K562 (cell line): ENCODE results near the gene AFAP1. TPM values are rescaled to one million over a fixed set of nuclear protein-coding genes. Genes with fewer than 3 reads are reported as not detected.

Source experiments
- ATAC-seq: fragments of 200-7000 bp; cut with Tn5 transposase; 3 replicates; pipeline ENCODE4 v1.9.1; 2020; ENCODE audit warnings: moderate library complexity
- BruUV-seq: library from RNA; stranded (reverse); fragments of 400-500 nt; replicated peaks from 2 replicates; lab custom pipeline; 2021; lab: Mats Ljungman, UMichigan
- CTCF ChIA-PET: fragments of 300-600 bp; formaldehyde crosslinking; extraction: SDS; loops from one replicate; lab custom pipeline; 2021; ENCODE audit warnings: low intra/inter-chr PET ratio; lab: Yijun Ruan, JAX
- POLR2A ChIA-PET: fragments of 300-600, 350-650 bp; sonication (Branson Sonifier 250); formaldehyde crosslinking; extraction: SDS; loops from one replicate; lab custom pipeline; 2021; ENCODE audit warnings: antibody characterized with exemption, inconsistent platforms; lab: Yijun Ruan, JAX
- DNase-seq, 4 experiments: peaks; one replicate each; pipeline versions ENCODE4 v3.0.0 to v3.0.0-alpha.2; 2011 to 2018; ENCODE audit warnings: low spot score in 3 of 4, mixed read lengths in 3 of 4; ENCODE audit errors: extremely low read depth in 1 of 4
- FAIRE-seq: peaks from 2 replicates; lab custom pipeline; 2011; peaks lifted over from hg19 to GRCh38; lab: Jason Lieb, UNC
- H2AFZ ChIP-seq: 2 replicates; pipeline ENCODE4 v1.6.0; 2011; ENCODE audit warnings: low read depth, low read length, control low read depth, inconsistent platforms
- H3K27ac ChIP-seq: fragments of 200-600 bp; 3 replicates; pipeline ENCODE4 v1.8.0; 2011; ENCODE audit warnings: low read depth, mild to moderate bottlenecking, control low read depth, inconsistent platforms, low read length, moderate library complexity, mixed read lengths; ENCODE audit errors: extremely low read depth
- H3K27me3 ChIP-seq, 2 experiments: fragments of 300-600 bp in 1 of 2; 2 replicates in 1 of 2; 3 replicates in 1 of 2; pipeline versions ENCODE4 v1.6.0 to v1.8.0; 2011; ENCODE audit warnings: inconsistent platforms in 2 of 2, low read length in 2 of 2, mild to moderate bottlenecking in 1 of 2, mixed read lengths in 1 of 2, moderate library complexity in 1 of 2; ENCODE audit not compliant: control insufficient read depth in 2 of 2, insufficient read depth in 2 of 2
- H3K36me3 ChIP-seq: fragments of 300-600 bp; 3 replicates; pipeline ENCODE4 v1.8.0; 2011; ENCODE audit warnings: mild to moderate bottlenecking, low read length, inconsistent platforms; ENCODE audit not compliant: control insufficient read depth, insufficient read depth
- H3K4me1 ChIP-seq, 2 experiments: fragments of 200-600 bp in 1 of 2; replicated peaks in 1 of 2; 2 replicates in 1 of 2; 3 replicates in 1 of 2; pipeline versions ENCODE4 v1.5.1 to v1.8.0; 2011; ENCODE audit warnings: inconsistent platforms in 2 of 2, low read length in 2 of 2, mild to moderate bottlenecking in 1 of 2, mixed read lengths in 1 of 2, moderate library complexity in 1 of 2; ENCODE audit not compliant: control insufficient read depth in 2 of 2, insufficient read depth in 2 of 2
- H3K4me2 ChIP-seq: 2 replicates; pipeline ENCODE4 v1.6.1; 2011; ENCODE audit warnings: low read length, control low read depth, inconsistent platforms, mixed read lengths; ENCODE audit not compliant: insufficient read depth
- H3K4me3 ChIP-seq: fragments of 200-600 bp; sonication (generic), shearing (Covaris generic); 2 replicates; pipeline ENCODE4 v1.5.1; 2016; ENCODE audit warnings: control low read depth, inconsistent platforms
- H3K79me2 ChIP-seq: fragments of 200-600 bp; 3 replicates; pipeline ENCODE4 v1.8.0; 2011; ENCODE audit warnings: low read length, inconsistent platforms; ENCODE audit not compliant: control insufficient read depth, insufficient read depth
- H3K9ac ChIP-seq, 2 experiments: 2 replicates each; pipeline versions ENCODE4 v1.6.0 to v1.6.1; 2011; ENCODE audit warnings: low read depth in 2 of 2, low read length in 2 of 2, control low read depth in 1 of 2, inconsistent platforms in 1 of 2, mild to moderate bottlenecking in 1 of 2, mixed read lengths in 1 of 2; ENCODE audit not compliant: insufficient read depth in 1 of 2
- H3K9me1 ChIP-seq: one replicate; pipeline ENCODE4 v1.6.0; 2011; ENCODE audit warnings: inconsistent platforms, mild to moderate bottlenecking, low read length, moderate library complexity; ENCODE audit not compliant: control insufficient read depth, insufficient read depth
- H3K9me3 ChIP-seq: replicated peaks from 2 replicates; pipeline ENCODE4 v1.5.1; 2011; ENCODE audit warnings: low read depth, low read length, inconsistent platforms; ENCODE audit not compliant: control insufficient read depth, insufficient read depth
- H4K20me1 ChIP-seq: replicated peaks from 2 replicates; pipeline ENCODE4 v1.6.1; 2011; ENCODE audit warnings: low read length, inconsistent platforms, mixed read lengths; ENCODE audit not compliant: control insufficient read depth, insufficient read depth
- ARID2 ChIP-seq: fragments of 450-650 bp; IDR thresholded peaks from 2 replicates; pipeline ENCODE4 v1.6.1; 2017; ENCODE audit warnings: antibody characterized with exemption, mild to moderate bottlenecking
- BRD9 ChIP-seq: fragments of 450-650 bp; IDR thresholded peaks from 2 replicates; pipeline ENCODE4 v1.6.1; 2018; ENCODE audit warnings: low read depth; ENCODE audit not compliant: partially characterized antibody
- CREBBP ChIP-seq: IDR thresholded peaks from one replicate; pipeline ENCODE4 v1.6.1; 2012; ENCODE audit warnings: low read depth, mild to moderate bottlenecking, control low read depth, inconsistent platforms, low read length
- E2F3 ChIP-seq: fragments of 250-450 bp; sonication (Bioruptor Pico); IDR thresholded peaks from 2 replicates; pipeline ENCODE4 v1.4.0; 2020; ENCODE audit warnings: mild to moderate bottlenecking
- FOXM1 ChIP-seq, 2 experiments: fragments of 450-650 bp in 1 of 2; sonication (generic) in 1 of 2; formaldehyde crosslinking in 1 of 2; IDR thresholded peaks; 2 replicates each; pipeline versions ENCODE4 v1.6.1 to v1.9.0; 2017 to 2022; ENCODE audit warnings: low read depth in 2 of 2, mild to moderate bottlenecking in 2 of 2, missing genetic modification reagents in 1 of 2, moderate library complexity in 1 of 2
- HDAC2 ChIP-seq: fragments of 450-650 bp; IDR thresholded peaks from 2 replicates; pipeline ENCODE4 v1.6.1; 2016; ENCODE audit warnings: mild to moderate bottlenecking
- HIVEP1 ChIP-seq: fragments of 250-450 bp; sonication (Bioruptor Pico); IDR thresholded peaks from 2 replicates; pipeline ENCODE4 v1.4.0; 2020; ENCODE audit warnings: mild to moderate bottlenecking
- KLF1 ChIP-seq: fragments of 450-650 bp; IDR thresholded peaks from 2 replicates; pipeline ENCODE4 v1.6.1; 2016; ENCODE audit warnings: missing genetic modification characterization, missing compliant biosample characterization
- MTA2 ChIP-seq: fragments of 450-650 bp; IDR thresholded peaks from 2 replicates; pipeline ENCODE4 v1.6.1; 2016; ENCODE audit warnings: low read depth
- MYBL2 ChIP-seq, 2 experiments: fragments of 450-650 bp in 1 of 2; sonication (generic) in 1 of 2; formaldehyde crosslinking in 1 of 2; IDR thresholded peaks; 2 replicates each; pipeline versions ENCODE4 v1.6.1 to v1.8.1; 2017 to 2022; ENCODE audit warnings: borderline replicate concordance in 1 of 2, inconsistent platforms in 1 of 2, low read depth in 1 of 2, mild to moderate bottlenecking in 1 of 2, missing genetic modification reagents in 1 of 2, moderate library complexity in 1 of 2
- POLR2B ChIP-seq: fragments of 450-650 bp; IDR thresholded peaks from 2 replicates; pipeline ENCODE4 v1.6.1; 2018; ENCODE audit warnings: low read depth; ENCODE audit not compliant: partially characterized antibody
- TCF7 ChIP-seq: sonication (generic); IDR thresholded peaks from 2 replicates; pipeline ENCODE4 v1.6.1; 2016; ENCODE audit warnings: antibody characterized with exemption, borderline replicate concordance
- THRAP3 ChIP-seq: fragments of 450-650 bp; IDR thresholded peaks from 2 replicates; pipeline ENCODE4 v1.6.1; 2016; ENCODE audit warnings: mild to moderate bottlenecking, inconsistent platforms, borderline replicate concordance
- ZNF41 ChIP-seq: fragments of 250-450 bp; sonication (Bioruptor Pico); conservative IDR thresholded peaks from 2 replicates; pipeline ENCODE4 v1.4.0; 2020; ENCODE audit warnings: mild to moderate bottlenecking
- WGBS: fragments of 100-300 bp; shearing (Covaris generic); methylation state at CpG from one replicate; pipeline ENCODE4 v1.1.6; 2016; ENCODE audit warnings: low coverage, mixed read lengths; ENCODE audit not compliant: insufficient coverage; ENCODE audit errors: missing lambda C conversion rate; 5-methylcytosine and 5-hydroxymethylcytosine counted together
- in situ Hi-C: fragments of 300-500 bp; cut with MboI; formaldehyde crosslinking; loops from 4 replicates; pipeline ENCODE4 v1.15.0; 2018; ENCODE audit warnings: inconsistent platforms, mixed read lengths
- intact Hi-C: fragments of 100-400 bp; cut with micrococcal nuclease; formaldehyde crosslinking; loops from 2 replicates; pipeline ENCODE4 v1.14.2; 2022
- polyA plus RNA-seq, 8 experiments: library from polyadenylated mRNA; depleted of rRNA in 4 of 8; stranded (reverse) in 5 of 8; unstranded in 3 of 8; fragments of >200 nt; fragmentation: Nextera tagmentation in 2 of 8; fragmentation: Illumina TruSeq in 1 of 8; extraction: Ambion mirVana in 2 of 8; extraction: Trizol in 1 of 8; gene quantifications; 2 replicates each; pipeline versions ENCODE4 v1.2.1 to v1.2.3, GENCODE V29; 2011 to 2014; ENCODE audit warnings: inconsistent platforms in 1 of 8, missing spikeins in 1 of 8
- total RNA-seq, 7 experiments: library from RNA; depleted of rRNA in 6 of 7; stranded (reverse); fragments of >200 nt in 6 of 7; fragmentation: Illumina TruSeq in 2 of 7; extraction: Trizol in 2 of 7; gene quantifications; 2 replicates each; pipeline versions ENCODE4 v1.2.1 to v1.2.3, GENCODE V29; 2011 to 2021; ENCODE audit warnings: low replicate concordance in 1 of 7
- TF ChIP-seq, protein P1 (sequence below): sonication (generic); formaldehyde crosslinking; IDR thresholded peaks from 2 replicates; pipeline ENCODE4 v1.5.0; 2020; ENCODE audit warnings: missing genetic modification reagents
- TF ChIP-seq, protein P2 (sequence below): conservative IDR thresholded peaks from 2 replicates; pipeline ENCODE4 v1.6.1; 2011; ENCODE audit warnings: low read depth, mild to moderate bottlenecking, low read length; ENCODE audit not compliant: control insufficient read depth
- TF ChIP-seq, protein P3 (sequence below): sonication (generic); formaldehyde crosslinking; IDR thresholded peaks from 2 replicates; pipeline ENCODE4 v1.8.0; 2022; ENCODE audit warnings: mild to moderate bottlenecking, missing genetic modification reagents
- TF ChIP-seq, protein P4 (sequence below): fragments of 450-650 bp; formaldehyde crosslinking; IDR thresholded peaks from 2 replicates; pipeline ENCODE4 v1.4.0; 2022; ENCODE audit warnings: missing genetic modification characterization

Gene AFAP1
- total and polyA plus RNA-seq, 9 of the 15 experiments (the other 6 are each of a cell fraction or from before 2014, with no cell fraction given), result 0.07 to 0.42 (median 0.12) TPM; not detected in 1

DNA sequence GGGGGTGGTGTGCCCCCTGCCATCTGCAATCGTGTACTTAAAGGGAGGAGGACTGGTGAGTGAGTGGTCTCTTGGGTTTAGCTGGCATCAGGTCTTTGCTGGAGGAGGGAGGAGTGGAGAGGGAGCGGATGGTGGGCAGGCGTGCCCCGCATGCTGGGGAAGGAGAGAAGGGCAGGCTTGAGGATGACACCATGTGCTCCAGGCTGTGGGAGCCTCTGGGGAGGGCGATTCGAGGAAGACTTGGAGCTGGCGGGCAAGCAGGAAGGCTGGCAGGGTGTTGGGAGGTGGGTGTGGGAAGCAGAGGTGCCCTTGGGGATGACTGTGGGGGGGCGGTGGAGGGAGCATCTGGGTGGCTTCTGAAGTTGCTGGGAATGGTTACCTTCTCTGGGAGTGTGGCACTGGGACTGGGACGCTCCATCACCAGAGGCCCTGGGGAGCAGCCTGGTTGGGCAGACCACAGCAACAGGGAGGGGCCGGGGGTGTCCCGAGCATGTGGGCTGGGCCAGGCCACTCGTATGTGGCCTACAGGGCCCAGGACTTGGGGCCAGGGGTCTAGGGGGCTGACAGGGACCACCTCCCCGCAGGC is 30.8 kb upstream of the AFAP1 start:
- H3K79me2 ChIP-seq, result no peaks in the 10 kb centered on the region
- intact Hi-C loops, result no loop called here
- in situ Hi-C loops, result no loop called here
- no peak overlapping the region for H3K4me3 ChIP-seq
- ChIA-PET CTCF (no interaction called here), POLR2A (interaction anchor here (0.6 to 0.7 kb wide), 2 partner anchors 12 to 69 kb away, joined by 3 to 4 read pairs; no protein-coding TSS in a partner anchor)
- WGBS, result 2% methylated on average over 8 of the region's 13 CpGs
- H3K4me1 ChIP-seq, result peaks cover 0 to 5% of the 10 kb centered on the region in 2 experiments; a peak in 2 of 5 replicates
- no peak for DNase-seq
- no peak overlapping the region for H3K27ac ChIP-seq
- no peaks in the 10 kb centered on the region for H3K36me3 ChIP-seq
- no peak overlapping the region for H3K9ac ChIP-seq
- BruUV-seq, result no TSS peak
- no peak overlapping the region for H2AFZ ChIP-seq
- H3K4me2 ChIP-seq, result no peak overlapping the region
- no peak for FAIRE-seq
- H4K20me1 ChIP-seq, result no peaks in the 10 kb centered on the region; the same call in 1 of the 2 replicates
- TF ChIP-seq, protein P1, sequence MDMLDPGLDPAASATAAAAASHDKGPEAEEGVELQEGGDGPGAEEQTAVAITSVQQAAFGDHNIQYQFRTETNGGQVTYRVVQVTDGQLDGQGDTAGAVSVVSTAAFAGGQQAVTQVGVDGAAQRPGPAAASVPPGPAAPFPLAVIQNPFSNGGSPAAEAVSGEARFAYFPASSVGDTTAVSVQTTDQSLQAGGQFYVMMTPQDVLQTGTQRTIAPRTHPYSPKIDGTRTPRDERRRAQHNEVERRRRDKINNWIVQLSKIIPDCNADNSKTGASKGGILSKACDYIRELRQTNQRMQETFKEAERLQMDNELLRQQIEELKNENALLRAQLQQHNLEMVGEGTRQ (CRISPR knock-in tag), result no peak
- TF ChIP-seq POLR2B (no peak), THRAP3 (no peak), MTA2 (no peak), FOXM1 (IDR thresholded peaks at IDR 0.05; ENCODE audit: low read depth) (no peak), FOXM1 (CRISPR knock-in tag; IDR thresholded peaks at IDR 0.05; ENCODE audit: low read depth) (no peak), KLF1 (tag) (no peak), HIVEP1 (CRISPR knock-in tag) (no peak), BRD9 (no peak), CREBBP (no peak), MYBL2 (IDR thresholded peaks at IDR 0.05; ENCODE audit: low read depth) (no peak), MYBL2 (CRISPR knock-in tag; IDR thresholded peaks at IDR 0.05; ENCODE audit: borderline replicate concordance) (no peak), E2F3 (CRISPR knock-in tag) (no peak), ARID2 (no peak), TCF7 (no peak), HDAC2 (no peak), ZNF41 (CRISPR knock-in tag) (no peak)
- TF ChIP-seq, protein P2, sequence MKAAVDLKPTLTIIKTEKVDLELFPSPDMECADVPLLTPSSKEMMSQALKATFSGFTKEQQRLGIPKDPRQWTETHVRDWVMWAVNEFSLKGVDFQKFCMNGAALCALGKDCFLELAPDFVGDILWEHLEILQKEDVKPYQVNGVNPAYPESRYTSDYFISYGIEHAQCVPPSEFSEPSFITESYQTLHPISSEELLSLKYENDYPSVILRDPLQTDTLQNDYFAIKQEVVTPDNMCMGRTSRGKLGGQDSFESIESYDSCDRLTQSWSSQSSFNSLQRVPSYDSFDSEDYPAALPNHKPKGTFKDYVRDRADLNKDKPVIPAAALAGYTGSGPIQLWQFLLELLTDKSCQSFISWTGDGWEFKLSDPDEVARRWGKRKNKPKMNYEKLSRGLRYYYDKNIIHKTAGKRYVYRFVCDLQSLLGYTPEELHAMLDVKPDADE, result no peak
- TF ChIP-seq, protein P3, sequence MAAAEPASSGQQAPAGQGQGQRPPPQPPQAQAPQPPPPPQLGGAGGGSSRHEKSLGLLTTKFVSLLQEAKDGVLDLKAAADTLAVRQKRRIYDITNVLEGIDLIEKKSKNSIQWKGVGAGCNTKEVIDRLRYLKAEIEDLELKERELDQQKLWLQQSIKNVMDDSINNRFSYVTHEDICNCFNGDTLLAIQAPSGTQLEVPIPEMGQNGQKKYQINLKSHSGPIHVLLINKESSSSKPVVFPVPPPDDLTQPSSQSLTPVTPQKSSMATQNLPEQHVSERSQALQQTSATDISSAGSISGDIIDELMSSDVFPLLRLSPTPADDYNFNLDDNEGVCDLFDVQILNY (CRISPR knock-in tag), result no peak
- TF ChIP-seq, protein P4, sequence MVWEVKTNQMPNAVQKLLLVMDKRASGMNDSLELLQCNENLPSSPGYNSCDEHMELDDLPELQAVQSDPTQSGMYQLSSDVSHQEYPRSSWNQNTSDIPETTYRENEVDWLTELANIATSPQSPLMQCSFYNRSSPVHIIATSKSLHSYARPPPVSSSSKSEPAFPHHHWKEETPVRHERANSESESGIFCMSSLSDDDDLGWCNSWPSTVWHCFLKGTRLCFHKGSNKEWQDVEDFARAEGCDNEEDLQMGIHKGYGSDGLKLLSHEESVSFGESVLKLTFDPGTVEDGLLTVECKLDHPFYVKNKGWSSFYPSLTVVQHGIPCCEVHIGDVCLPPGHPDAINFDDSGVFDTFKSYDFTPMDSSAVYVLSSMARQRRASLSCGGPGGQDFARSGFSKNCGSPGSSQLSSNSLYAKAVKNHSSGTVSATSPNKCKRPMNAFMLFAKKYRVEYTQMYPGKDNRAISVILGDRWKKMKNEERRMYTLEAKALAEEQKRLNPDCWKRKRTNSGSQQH (CRISPR knock-in tag), result no peak
- ATAC-seq, result no peak
- no peaks in the 10 kb centered on the region for H3K9me3 ChIP-seq
- H3K9me1 ChIP-seq, result peaks cover 2% of the 10 kb centered on the region
- peaks cover 16 to 24% of the 10 kb centered on the region in 2 experiments; a peak in 3 of 5 replicates for H3K27me3 ChIP-seq
